ENCODE results near the gene AARS2.

Gene AARS2

GRCh38 chr6:44250067-44250717 is 63.0 kb downstream of the AARS2 start:
- H3K79me2 ChIP-seq (ENCODE audit: insufficient read depth, low read length) = peaks cover 51% of the 10 kb centered on the region
- no peak for DNase-seq
- ATAC-seq (ENCODE audit: insufficient read depth, low read depth) = no peak
- peaks cover 73% of the 10 kb centered on the region for H4K20me1 ChIP-seq (ENCODE audit: insufficient read depth, low read length)
- H3K4me2 ChIP-seq (ENCODE audit: insufficient read depth, low read length) = peak overlapping the region; percentile 92; the same call in 1 of the 2 replicates
- H2AFZ ChIP-seq (ENCODE audit: low read depth, low read length) = no peak overlapping the region
- peaks cover 66% of the 10 kb centered on the region for H3K4me1 ChIP-seq (ENCODE audit: insufficient read depth, low read length)
- no peak overlapping the region for H3K27ac ChIP-seq (ENCODE audit: low read length)
- H3K4me3 ChIP-seq (ENCODE audit: low read depth in 1 of 2, low read length in 2 of 2) = peak overlapping the region in 1 of 2 experiments; percentile 84; a peak in 1 of 4 replicates
- no peak overlapping the region for H3K9ac ChIP-seq (ENCODE audit: low read depth, low read length)
- peaks cover 77% of the 10 kb centered on the region for H3K36me3 ChIP-seq (ENCODE audit: insufficient read depth, low read length)
- H3K27me3 ChIP-seq (ENCODE audit: insufficient read depth, low read length, poor library complexity) = no peaks in the 10 kb centered on the region
- H3K9me3 ChIP-seq (ENCODE audit: insufficient read depth, low read length, severe bottlenecking) = no peaks in the 10 kb centered on the region
- no peak for TF ChIP-seq CTCF (IDR thresholded peaks at IDR 0.05; ENCODE audit: borderline replicate concordance, extremely low read depth, low read length, poor library complexity, severe bottlenecking)
